HuH-7 (cell line): ENCODE data around the gene SSTR5.

Experiments
- DNase-seq: peaks from one replicate; pipeline ENCODE4 v3.0.0; 2011; ENCODE audit warnings: low spot score

SSTR5 gene

DNA sequence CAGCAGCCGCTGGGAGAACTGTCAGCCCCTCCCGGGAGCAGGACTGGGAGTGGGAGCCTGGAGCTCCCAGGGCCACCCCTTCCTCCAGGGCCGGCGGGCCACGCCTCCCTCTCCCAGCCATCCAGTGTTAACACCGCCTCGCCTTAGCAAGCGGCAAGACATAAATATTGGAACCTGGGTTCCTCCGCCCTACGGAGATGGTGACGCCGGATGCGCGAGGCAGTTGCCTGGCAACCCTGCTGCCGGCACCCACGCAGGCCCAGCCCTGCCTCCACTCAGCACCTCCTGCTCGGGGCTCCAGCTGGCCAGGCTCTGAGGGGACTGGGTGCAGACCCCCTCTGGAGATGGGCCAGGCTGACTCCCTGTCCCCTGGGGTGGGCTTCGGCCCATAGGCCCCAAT lies 52.9 kb downstream of the SSTR5 start:
- no peak for DNase-seq

DNA sequence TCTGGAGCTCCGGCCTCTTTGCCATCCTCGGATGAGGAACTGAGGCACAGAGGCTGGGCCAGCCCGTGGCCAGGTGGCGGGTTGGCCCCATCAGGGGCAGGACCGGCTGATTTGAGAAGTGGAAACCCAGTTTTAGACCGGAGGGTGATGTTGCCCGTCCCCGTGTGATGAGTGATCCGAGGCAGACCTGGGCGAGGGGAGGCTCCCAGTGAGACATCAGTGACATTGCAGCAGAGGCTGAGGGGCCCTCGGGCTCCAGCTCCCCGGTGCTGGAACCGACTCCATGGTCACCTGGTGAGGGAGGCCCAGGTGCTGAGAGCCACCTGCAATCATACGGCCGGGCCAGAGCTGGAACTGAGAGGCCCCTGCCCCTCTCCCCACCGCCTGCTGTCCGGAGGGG lies 53.5 kb downstream of the SSTR5 start:
- no peak for DNase-seq

DNA sequence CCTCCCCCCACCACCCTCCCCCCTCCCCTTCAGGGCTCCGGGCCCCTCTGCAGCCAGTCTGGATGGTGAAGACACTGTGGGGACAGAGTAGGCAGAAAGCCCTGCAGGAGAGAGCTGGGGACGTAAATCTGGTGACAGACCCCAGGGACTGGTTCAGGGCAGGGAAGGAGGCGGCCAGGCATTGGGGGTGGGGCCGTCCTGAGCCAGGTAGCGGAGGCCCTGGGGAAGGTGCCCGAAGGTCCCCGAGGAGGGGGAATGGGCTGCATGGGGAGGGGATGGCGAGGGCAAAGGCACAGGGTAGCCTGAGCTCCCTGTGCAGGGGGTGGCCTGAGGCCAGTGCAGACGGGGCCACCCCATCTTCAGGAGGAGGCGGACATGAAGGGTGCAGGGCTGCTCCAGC lies 54.0 kb downstream of the SSTR5 start:
- DNase-seq, result no peak

DNA sequence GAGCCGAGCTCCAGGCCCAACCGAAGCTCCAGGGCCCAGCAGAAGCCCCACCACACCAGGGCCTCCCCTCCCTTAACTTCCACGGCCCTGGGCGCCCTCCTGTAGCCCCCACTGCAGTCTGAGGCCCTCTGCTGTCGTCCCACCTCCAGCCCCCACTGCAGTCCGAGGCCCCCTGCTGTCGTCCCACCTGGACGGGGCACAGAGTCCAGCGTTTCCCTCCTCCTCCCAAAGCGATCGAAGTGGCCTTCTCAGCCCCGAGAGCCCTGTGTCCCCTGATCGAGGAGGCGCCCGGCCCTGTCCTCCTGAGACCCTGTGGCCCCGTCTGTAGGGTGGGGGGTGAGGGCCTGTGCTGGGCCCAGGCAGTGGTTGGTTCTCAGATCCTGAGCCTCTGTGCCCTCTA lies 54.6 kb downstream of the SSTR5 start:
- DNase-seq, result no peak

DNA sequence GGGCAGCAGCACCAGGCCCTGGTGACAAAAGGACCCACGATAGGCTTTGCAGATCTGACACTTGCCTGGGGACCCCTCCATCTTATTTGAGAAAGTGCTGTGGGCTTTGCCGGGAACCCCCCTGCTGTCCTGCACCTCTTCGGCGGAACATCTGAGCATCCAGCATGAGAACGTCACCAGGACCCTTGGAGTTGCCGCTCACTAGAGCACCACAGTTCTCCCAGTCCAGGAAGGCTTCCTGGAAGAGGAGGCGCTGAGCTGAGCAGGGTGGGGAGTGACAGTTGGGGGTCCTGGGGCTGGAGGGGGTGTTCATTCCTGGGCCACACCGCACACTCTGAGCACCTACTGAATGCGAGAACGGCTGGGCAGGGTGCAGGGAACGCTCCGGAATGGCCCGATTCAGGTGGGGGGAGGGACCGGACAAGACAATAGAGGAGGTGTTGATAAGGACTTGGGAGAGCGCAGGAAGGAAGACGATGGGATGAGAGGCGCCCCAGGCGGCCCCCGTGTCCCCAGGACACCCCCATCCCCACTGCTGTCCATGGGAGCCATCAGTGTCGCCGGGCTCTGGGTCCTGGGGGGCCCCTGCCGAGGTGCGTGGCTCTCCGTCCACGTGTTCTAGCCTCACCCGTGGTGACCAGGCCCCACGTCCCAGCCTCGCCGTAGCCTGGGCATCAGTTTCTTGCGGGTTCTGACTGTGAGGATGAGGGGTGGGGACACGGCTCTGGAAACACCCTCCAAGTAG lies 55.6 kb downstream of the SSTR5 start:
- no peak for DNase-seq

DNA sequence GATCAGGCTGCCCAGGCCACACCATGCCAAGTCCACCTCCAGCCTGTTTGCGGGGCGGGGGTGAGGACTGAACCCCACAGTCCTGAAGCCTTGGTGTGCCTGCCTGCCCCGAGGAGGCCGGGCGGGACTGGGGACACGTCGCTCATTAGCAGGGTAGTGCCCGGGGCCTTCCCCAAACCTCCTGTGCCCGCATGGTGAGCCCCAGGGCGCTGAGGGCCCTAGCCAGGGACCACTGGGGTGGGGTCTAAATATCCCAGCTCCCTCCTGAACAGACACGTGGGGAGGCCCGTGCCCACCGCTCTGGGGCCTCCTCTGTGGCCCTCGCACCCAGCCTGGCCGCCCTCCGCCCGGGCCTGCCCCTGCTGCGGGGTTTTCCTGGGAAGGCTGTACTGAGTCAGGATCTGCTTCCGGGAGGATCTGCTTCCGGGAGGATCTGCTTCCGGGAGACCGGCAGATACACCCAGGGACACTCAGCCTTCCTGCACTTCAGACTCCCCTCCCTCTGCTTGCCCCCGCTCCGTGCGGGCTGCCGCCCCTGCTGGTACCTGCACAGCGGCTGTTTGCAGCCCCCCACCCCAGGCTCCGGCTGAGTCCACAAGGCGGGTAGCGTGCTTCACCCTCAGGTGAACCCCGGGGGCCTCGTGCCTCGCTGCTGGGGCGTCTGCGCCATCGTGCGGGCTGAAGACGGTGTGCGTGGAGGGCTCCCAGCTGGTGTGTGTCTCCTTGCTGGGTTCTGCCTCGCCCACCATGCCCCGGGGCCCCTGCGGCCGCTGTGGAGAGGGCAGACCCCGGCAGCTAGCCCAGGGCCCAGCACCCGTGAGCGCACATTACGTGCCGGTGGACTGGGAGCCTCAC lies 56.8 kb downstream of the SSTR5 start:
- DNase-seq, result no peak

DNA sequence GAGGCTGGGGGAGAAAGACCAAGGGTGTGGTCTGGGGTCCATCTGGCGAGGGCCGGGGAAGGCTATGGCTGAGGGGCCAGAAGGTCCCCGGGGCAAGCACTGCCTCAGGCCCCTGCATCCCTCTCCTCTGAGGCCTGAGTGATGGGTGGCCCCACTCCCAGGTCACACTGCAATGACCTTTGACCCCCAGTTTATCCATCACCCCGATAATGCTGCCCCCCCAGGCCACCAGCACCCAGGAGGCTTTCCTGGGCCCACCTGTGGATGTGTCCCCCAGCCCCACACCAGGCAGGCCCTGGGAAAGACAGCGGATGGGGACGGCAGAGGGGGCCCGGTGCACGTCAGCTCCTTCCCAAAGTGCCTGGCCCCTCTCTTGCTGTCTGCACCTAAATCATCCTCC lies 57.8 kb downstream of the SSTR5 start:
- DNase-seq, result no peak
